Spleen (tissue), 11 donors: Measurements from ENCODE around the gene PRIMPOL. TPM values are rescaled to one million over a fixed set of nuclear protein-coding genes. Genes with fewer than 3 reads are reported as not detected.

Experiments used
- DNase-seq: peaks from one replicate; pipeline ENCODE4 v3.0.0-alpha.2; 2020
- H3K27ac ChIP-seq, 8 donors: fragments of 200-600 bp; sonication (generic) in 7 of 8; 1 replicate in 4 of 8; 2 replicates in 4 of 8; pipeline versions ENCODE4 v1.5.0 to v1.8.0; 2016 to 2021; ENCODE audit warnings: inconsistent platforms in 4 of 8, mild to moderate bottlenecking in 4 of 8, moderate library complexity in 1 of 8
- H3K27me3 ChIP-seq, 7 donors: fragments of 200-600 bp; sonication (generic) in 6 of 7; replicated peaks in 1 of 7; 1 replicate in 4 of 7; 2 replicates in 3 of 7; pipeline versions ENCODE4 v1.5.0 to v1.8.0; 2016 to 2021; ENCODE audit warnings: inconsistent platforms in 3 of 7, mild to moderate bottlenecking in 1 of 7
- H3K36me3 ChIP-seq, 6 donors: fragments of 200-600 bp; sonication (generic) in 5 of 6; 1 replicate in 4 of 6; 2 replicates in 2 of 6; pipeline versions ENCODE4 v1.5.0 to v1.8.0; 2016 to 2021; ENCODE audit warnings: inconsistent platforms in 2 of 6
- H3K4me1 ChIP-seq, 6 donors: fragments of 200-600 bp; sonication (generic) in 5 of 6; 1 replicate in 3 of 6; 2 replicates in 3 of 6; pipeline versions ENCODE4 v1.5.0 to v1.8.0; 2016 to 2021; ENCODE audit warnings: inconsistent platforms in 3 of 6
- H3K4me3 ChIP-seq, 8 donors: fragments of 200-600 bp; sonication (generic) in 7 of 8; 1 replicate in 4 of 8; 2 replicates in 4 of 8; pipeline versions ENCODE4 v1.5.0 to v1.8.0; 2016 to 2021; ENCODE audit warnings: inconsistent platforms in 4 of 8, mild to moderate bottlenecking in 4 of 8, moderate library complexity in 2 of 8
- H3K9me3 ChIP-seq, 8 donors: fragments of 200-600 bp; sonication (generic) in 7 of 8; 1 replicate in 4 of 8; 2 replicates in 4 of 8; pipeline versions ENCODE4 v1.5.0 to v1.8.0; 2016 to 2021; ENCODE audit warnings: inconsistent platforms in 4 of 8
- CTCF ChIP-seq, 11 experiments: fragments of 200-600 bp in 7 of 11; fragments of 450-650 bp in 4 of 11; sonication (generic) in 4 of 11; IDR thresholded peaks in 8 of 11; conservative IDR thresholded peaks in 3 of 11; 1 replicate in 7 of 11; 2 replicates in 4 of 11; pipeline versions ENCODE4 v1.4.0 to v1.8.0; 2016 to 2021; ENCODE audit warnings: antibody characterized with exemption in 11 of 11, inconsistent platforms in 4 of 11, mild to moderate bottlenecking in 1 of 11
- POLR2A ChIP-seq, 3 donors: fragments of 450-650 bp; IDR thresholded peaks; one replicate each; pipeline ENCODE4 v1.5.1; 2017; ENCODE audit warnings: antibody characterized with exemption in 3 of 3, mild to moderate bottlenecking in 1 of 3
- POLR2AphosphoS5 ChIP-seq, 3 donors: sonication (generic); formaldehyde crosslinking; IDR thresholded peaks; one replicate each; pipeline ENCODE4 v1.5.1; 2017; ENCODE audit warnings: antibody characterized with exemption in 3 of 3
- WGBS, 5 donors: extraction: QIAGEN DNeasy Blood & Tissue Kit in 3 of 5; methylation state at CpG; one replicate each; pipeline versions ENCODE4 v1.1.5 to v1.1.7; 2013 to 2018; 5-methylcytosine and 5-hydroxymethylcytosine counted together
- intact Hi-C: fragments of 100-400 bp; cut with DNase I; formaldehyde crosslinking; loops from one replicate; pipeline ENCODE4 v1.15.0; 2023; ENCODE audit warnings: low total_unique reads
- polyA plus RNA-seq, 3 donors: library from polyadenylated mRNA; stranded (reverse); fragments of 200-250 nt; gene quantifications; one replicate each; pipeline ENCODE4 v1.2.1, GENCODE V29; 2013
- total RNA-seq, 7 donors: library from RNA; depleted of rRNA in 3 of 7; stranded (reverse); fragments of >200 nt in 3 of 7; fragmentation: NEBNext Ultra II Directional in 4 of 7; extraction: Animal tissue kit (Norgen Biotek cat#: 25700) in 4 of 7; gene quantifications; one replicate each; pipeline versions ENCODE4 v1.1.0 to v1.2.1, GENCODE V29; 2016 to 2021
- donor health status: healthy with polysubstance abuse.
- donor health status: DM: no; HTN: no; CAD: no; lungs with moderate emphysema.
- donor health status: DM: no; HTN: no; CAD: no.
- donor health status: Bipolar disorder and iron deficiency.
- donor health status: healthy.
- donor health status: DM: no; HTN: no; CAD: no.
- donor health status: DM: yes; HTN: yes; CAD: no.

PRIMPOL gene
- total and polyA plus RNA-seq, 10 donors, result 17.0 to 46.7 (median 25.8) TPM

GRCh38 chr4:184660978-184661377 lies 11.4 kb downstream of the PRIMPOL start:
- H3K36me3 ChIP-seq, result peaks cover 0 to 54% (median 24%) of the 10 kb centered on the region in 6 donors
- intact Hi-C loops, result no loop called here
- H3K4me3 ChIP-seq, result no peak overlapping the region
- H3K27ac ChIP-seq, result no peak overlapping the region
- no peak for DNase-seq
- H3K27me3 ChIP-seq, result no peaks in the 10 kb centered on the region
- peaks cover 0 to 22% (median 7%) of the 10 kb centered on the region in 6 donors for H3K4me1 ChIP-seq
- H3K9me3 ChIP-seq, result no peaks in the 10 kb centered on the region
- TF ChIP-seq POLR2A (IDR thresholded peaks at IDR 0.05) (no peak), POLR2AphosphoS5 (IDR thresholded peaks at IDR 0.05) (no peak), CTCF (IDR thresholded peaks at IDR 0.05 in 8 of 11, conservative IDR thresholded peaks at IDR 0.05 in 3 of 11) (no peak)

DNA sequence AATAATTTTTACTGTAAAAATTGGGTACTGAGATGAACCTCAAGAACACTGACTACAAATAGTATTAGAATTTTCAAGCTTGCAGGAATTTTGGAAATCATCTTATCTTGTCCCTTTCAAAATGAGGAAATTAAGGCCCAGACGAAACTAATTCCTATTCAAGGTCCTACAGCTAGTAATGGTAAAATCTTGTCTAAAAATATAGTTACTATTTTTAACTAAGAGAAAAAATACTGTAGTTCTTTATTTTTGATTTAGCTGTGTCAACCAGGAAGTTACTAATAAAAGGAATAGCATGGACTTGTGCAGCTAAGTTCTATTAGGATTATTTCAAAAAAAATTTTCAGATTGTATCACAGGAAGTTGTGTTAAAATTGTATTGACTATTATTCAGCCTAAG lies 12.7 kb downstream of the PRIMPOL start:
- TF ChIP-seq POLR2A (IDR thresholded peaks at IDR 0.05) (no peak), CTCF (IDR thresholded peaks at IDR 0.05 in 8 of 11, conservative IDR thresholded peaks at IDR 0.05 in 3 of 11) (no peak), POLR2AphosphoS5 (IDR thresholded peaks at IDR 0.05) (no peak)
- Histone ChIP-seq H3K36me3 (peaks cover 0 to 62% (median 29%) of the 10 kb centered on the region in 6 donors), H3K27me3 (no peaks in the 10 kb centered on the region), H3K4me1 (peaks cover 0 to 20% (median 5%) of the 10 kb centered on the region in 6 donors), H3K27ac (no peak overlapping the region), H3K9me3 (no peaks in the 10 kb centered on the region), H3K4me3 (no peak overlapping the region)
- intact Hi-C loops, result no loop called here
- no peak for DNase-seq
- 30 to 48% (median 43%) methylated on average over 1 of the region's 1 CpG for WGBS, 5 donors

GRCh38 chr4:184664445-184665210 lies 15.1 kb downstream of the PRIMPOL start:
- DNase-seq, result no peak
- Histone ChIP-seq H3K4me3 (no peak overlapping the region), H3K36me3 (peaks cover 0 to 75% (median 25%) of the 10 kb centered on the region in 6 donors), H3K27me3 (no peaks in the 10 kb centered on the region), H3K9me3 (no peaks in the 10 kb centered on the region), H3K4me1 (peaks cover 4 to 39% (median 20%) of the 10 kb centered on the region in 6 donors), H3K27ac (no peak overlapping the region)
- 58 to 70% (median 64%) methylated on average over 6 of the region's 6 CpGs for WGBS, 5 donors
- intact Hi-C loops, result no loop called here
- TF ChIP-seq CTCF (IDR thresholded peaks at IDR 0.05 in 8 of 11, conservative IDR thresholded peaks at IDR 0.05 in 3 of 11), result no peak
- no peak for TF ChIP-seq POLR2A (IDR thresholded peaks at IDR 0.05)
- TF ChIP-seq POLR2AphosphoS5 (IDR thresholded peaks at IDR 0.05), result no peak

DNA sequence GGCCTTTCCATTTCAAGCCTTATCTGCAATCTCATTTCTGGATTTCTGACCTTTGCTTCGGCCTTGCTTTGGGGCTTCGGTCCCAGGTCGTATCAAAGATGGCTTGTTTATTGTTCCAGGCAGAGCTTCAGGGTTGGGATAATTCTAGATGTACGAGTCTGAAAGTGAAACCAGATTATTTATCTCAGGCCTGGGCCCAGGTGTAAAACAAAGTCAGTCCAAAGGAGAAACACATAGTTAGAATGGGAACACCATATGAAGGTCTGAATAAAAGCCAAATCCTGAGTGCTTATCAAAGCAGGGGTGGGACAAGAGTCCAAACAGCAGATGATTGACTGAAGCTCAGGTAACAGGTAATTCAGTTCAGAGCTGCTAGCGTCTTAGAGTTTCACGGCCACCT lies 17.1 kb downstream of the PRIMPOL start:
- no peaks in the 10 kb centered on the region for H3K9me3 ChIP-seq
- WGBS, 5 donors, result 73 to 89% (median 76%) methylated on average over 6 of the region's 6 CpGs
- H3K27ac ChIP-seq, result peak overlapping the region in 2 of 8 donors; percentile 6 to 86
- H3K4me1 ChIP-seq, result peaks cover 4 to 44% (median 20%) of the 10 kb centered on the region in 6 donors
- H3K4me3 ChIP-seq, result no peak overlapping the region
- intact Hi-C loops, result no loop called here
- H3K36me3 ChIP-seq, result peaks cover 0 to 74% (median 15%) of the 10 kb centered on the region in 6 donors
- no peaks in the 10 kb centered on the region for H3K27me3 ChIP-seq
- TF ChIP-seq POLR2A (IDR thresholded peaks at IDR 0.05), result no peak
- no peak for DNase-seq
